Measurements from ENCODE around the gene URB2.

DNA sequence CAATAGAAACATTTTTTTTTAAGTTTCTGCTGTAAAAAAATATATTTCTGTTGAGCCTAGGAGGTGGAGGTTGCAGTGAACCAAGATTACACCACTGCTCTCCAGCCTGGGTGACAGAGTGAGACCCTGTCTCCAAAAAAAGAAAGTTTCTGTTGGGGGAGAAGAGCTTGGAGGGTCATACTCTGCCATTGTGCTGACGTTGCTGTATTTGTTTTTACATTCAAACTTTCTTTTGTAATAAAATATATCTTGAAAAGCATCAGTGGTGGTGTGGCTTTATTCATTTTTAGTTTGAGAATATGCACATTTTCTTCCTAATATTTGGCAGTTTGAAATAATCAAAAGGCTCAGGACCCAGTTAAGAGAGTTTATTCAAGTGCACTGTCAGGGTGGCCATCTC lies 64.6 kb downstream of the URB2 start:
- TF ChIP-seq, protein P1, sequence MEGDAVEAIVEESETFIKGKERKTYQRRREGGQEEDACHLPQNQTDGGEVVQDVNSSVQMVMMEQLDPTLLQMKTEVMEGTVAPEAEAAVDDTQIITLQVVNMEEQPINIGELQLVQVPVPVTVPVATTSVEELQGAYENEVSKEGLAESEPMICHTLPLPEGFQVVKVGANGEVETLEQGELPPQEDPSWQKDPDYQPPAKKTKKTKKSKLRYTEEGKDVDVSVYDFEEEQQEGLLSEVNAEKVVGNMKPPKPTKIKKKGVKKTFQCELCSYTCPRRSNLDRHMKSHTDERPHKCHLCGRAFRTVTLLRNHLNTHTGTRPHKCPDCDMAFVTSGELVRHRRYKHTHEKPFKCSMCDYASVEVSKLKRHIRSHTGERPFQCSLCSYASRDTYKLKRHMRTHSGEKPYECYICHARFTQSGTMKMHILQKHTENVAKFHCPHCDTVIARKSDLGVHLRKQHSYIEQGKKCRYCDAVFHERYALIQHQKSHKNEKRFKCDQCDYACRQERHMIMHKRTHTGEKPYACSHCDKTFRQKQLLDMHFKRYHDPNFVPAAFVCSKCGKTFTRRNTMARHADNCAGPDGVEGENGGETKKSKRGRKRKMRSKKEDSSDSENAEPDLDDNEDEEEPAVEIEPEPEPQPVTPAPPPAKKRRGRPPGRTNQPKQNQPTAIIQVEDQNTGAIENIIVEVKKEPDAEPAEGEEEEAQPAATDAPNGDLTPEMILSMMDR (conservative IDR thresholded peaks at IDR 0.05; ENCODE audit: low read length), result no peak
- no peak for TF ChIP-seq EZH2phosphoT487 (IDR thresholded peaks at IDR 0.05; ENCODE audit: borderline replicate concordance)

Measured in Loucy (cell line).